SK-N-SH (cell line): ENCODE data around the gene TRIM10.

Experiments used
- CTCF ChIP-seq: fragments of 200-600 bp; sonication (generic); IDR thresholded peaks from 2 replicates; pipeline ENCODE4 v1.6.1; 2017; ENCODE audit warnings: antibody characterized with exemption, mild to moderate bottlenecking, moderate library complexity
- FOXM1 ChIP-seq: IDR thresholded peaks from 2 replicates; pipeline ENCODE4 v1.4.0; 2012; ENCODE audit warnings: low read depth, mild to moderate bottlenecking
- MEF2A ChIP-seq: IDR thresholded peaks from 2 replicates; pipeline ENCODE4 v1.4.0; 2012; ENCODE audit warnings: low read depth, borderline replicate concordance
- POLR2AphosphoS5 ChIP-seq: IDR thresholded peaks from 2 replicates; pipeline ENCODE4 v1.6.1; 2012; ENCODE audit warnings: low read depth, low read length
- RCOR1 ChIP-seq: fragments of 150-350 bp; IDR thresholded peaks from 2 replicates; pipeline ENCODE4 v1.6.1; 2017; ENCODE audit warnings: antibody characterized with exemption, low read length
- SIN3A ChIP-seq: IDR thresholded peaks from 2 replicates; pipeline ENCODE4 v1.6.1; 2012; ENCODE audit warnings: low read depth, mild to moderate bottlenecking, low read length, moderate library complexity, borderline replicate concordance
- TEAD4 ChIP-seq: IDR thresholded peaks from 2 replicates; pipeline ENCODE4 v1.4.0; 2012; ENCODE audit warnings: mild to moderate bottlenecking, borderline replicate concordance; ENCODE audit not compliant: insufficient read depth
- TF ChIP-seq, protein P1 (sequence below): fragments of 150-350 bp; IDR thresholded peaks from 2 replicates; pipeline ENCODE4 v1.6.1; 2017; ENCODE audit warnings: antibody characterized with exemption, low read length, low read depth, borderline replicate concordance

GRCh38 chr6:30112402-30112994 is 48.5 kb downstream of the TRIM10 start:
- no peak for TF ChIP-seq FOXM1
- no peak for TF ChIP-seq CTCF
- TF ChIP-seq SIN3A = no peak
- TF ChIP-seq POLR2AphosphoS5 = no peak
- TF ChIP-seq RCOR1 = no peak
- no peak for TF ChIP-seq MEF2A
- TF ChIP-seq, protein P1, sequence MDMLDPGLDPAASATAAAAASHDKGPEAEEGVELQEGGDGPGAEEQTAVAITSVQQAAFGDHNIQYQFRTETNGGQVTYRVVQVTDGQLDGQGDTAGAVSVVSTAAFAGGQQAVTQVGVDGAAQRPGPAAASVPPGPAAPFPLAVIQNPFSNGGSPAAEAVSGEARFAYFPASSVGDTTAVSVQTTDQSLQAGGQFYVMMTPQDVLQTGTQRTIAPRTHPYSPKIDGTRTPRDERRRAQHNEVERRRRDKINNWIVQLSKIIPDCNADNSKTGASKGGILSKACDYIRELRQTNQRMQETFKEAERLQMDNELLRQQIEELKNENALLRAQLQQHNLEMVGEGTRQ = no peak
- TF ChIP-seq TEAD4 = no peak
